ENCODE results near the gene ZSCAN20. TPM values are rescaled to one million over a fixed set of nuclear protein-coding genes. Genes with fewer than 3 reads are reported as not detected.
A peak's percentile ranks its signal among the peaks of the same experiment; 100 is the strongest.

ZSCAN20 gene
- total and polyA plus RNA-seq, 8 donors, result 4.3 to 5.3 (median 4.8) TPM

DNA sequence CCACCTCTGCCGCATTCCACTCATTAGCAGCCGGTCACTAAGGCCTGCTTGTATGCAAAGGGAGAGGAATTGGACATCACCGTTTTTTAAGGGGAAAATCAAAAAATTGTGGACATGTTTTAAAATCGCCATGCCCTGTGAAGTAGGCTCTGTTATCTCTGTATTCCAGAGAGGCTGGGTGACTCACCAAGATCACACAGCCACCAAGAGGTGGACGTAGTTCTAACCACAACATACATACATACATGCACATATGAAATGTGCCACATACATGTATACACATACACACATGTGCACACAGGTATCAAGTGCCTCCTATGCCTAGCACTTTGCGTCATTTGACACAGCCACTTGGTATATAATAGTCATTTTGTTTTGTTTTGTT is 16.0 kb upstream of the ZSCAN20 start:
- no peaks in the 10 kb centered on the region for H3K36me3 ChIP-seq
- H3K4me1 ChIP-seq, result peaks cover 0 to 27% of the 10 kb centered on the region in 2 donors
- H3K27ac ChIP-seq, result no peak overlapping the region
- intact Hi-C loops (cut with DNase I), result loop anchor here in 1 of 2 donors (10.0 kb wide), 1 partner anchor 82 kb away; no protein-coding TSS in a partner anchor
- H3K27me3 ChIP-seq, result no peaks in the 10 kb centered on the region
- H3K4me3 ChIP-seq, result no peak overlapping the region
- DNase-seq, result no peak
- ATAC-seq, result no peak
- H3K9me3 ChIP-seq, result no peaks in the 10 kb centered on the region
- TF ChIP-seq, protein P1, sequence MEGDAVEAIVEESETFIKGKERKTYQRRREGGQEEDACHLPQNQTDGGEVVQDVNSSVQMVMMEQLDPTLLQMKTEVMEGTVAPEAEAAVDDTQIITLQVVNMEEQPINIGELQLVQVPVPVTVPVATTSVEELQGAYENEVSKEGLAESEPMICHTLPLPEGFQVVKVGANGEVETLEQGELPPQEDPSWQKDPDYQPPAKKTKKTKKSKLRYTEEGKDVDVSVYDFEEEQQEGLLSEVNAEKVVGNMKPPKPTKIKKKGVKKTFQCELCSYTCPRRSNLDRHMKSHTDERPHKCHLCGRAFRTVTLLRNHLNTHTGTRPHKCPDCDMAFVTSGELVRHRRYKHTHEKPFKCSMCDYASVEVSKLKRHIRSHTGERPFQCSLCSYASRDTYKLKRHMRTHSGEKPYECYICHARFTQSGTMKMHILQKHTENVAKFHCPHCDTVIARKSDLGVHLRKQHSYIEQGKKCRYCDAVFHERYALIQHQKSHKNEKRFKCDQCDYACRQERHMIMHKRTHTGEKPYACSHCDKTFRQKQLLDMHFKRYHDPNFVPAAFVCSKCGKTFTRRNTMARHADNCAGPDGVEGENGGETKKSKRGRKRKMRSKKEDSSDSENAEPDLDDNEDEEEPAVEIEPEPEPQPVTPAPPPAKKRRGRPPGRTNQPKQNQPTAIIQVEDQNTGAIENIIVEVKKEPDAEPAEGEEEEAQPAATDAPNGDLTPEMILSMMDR (IDR thresholded peaks at IDR 0.05), result no peak

DNA sequence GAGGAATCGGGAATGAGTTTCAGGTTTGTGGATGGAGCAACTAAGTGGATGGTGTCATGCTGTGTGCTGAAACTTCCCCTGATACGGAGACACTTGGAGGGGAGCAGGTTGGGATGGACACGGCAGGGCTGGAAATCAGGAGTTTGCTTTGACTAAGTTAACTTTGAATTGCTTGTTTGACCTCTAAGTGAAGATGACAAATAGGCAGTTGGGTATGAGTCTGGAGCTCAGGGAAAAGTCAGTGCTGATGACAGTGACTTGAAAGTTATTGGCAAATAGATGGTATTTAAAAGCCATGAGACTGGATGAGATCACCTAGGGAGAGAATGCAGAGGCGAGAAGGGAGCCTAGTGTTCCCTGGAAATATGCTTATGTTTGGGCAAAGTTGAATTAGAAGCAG is 12.8 kb upstream of the ZSCAN20 start:
- DNase-seq (no peak), ATAC-seq (no peak)
- Histone ChIP-seq H3K4me1 (peaks cover 0 to 26% of the 10 kb centered on the region in 2 donors), H3K36me3 (no peaks in the 10 kb centered on the region), H3K27me3 (no peaks in the 10 kb centered on the region), H3K27ac (no peak overlapping the region), H3K4me3 (no peak overlapping the region), H3K9me3 (no peaks in the 10 kb centered on the region)
- TF ChIP-seq, protein P1 (IDR thresholded peaks at IDR 0.05), result no peak
- intact Hi-C loops (cut with DNase I), result loop anchor here in 1 of 2 donors (10.0 kb wide), 2 partner anchors 85 to 245 kb away; no protein-coding TSS in a partner anchor

DNA sequence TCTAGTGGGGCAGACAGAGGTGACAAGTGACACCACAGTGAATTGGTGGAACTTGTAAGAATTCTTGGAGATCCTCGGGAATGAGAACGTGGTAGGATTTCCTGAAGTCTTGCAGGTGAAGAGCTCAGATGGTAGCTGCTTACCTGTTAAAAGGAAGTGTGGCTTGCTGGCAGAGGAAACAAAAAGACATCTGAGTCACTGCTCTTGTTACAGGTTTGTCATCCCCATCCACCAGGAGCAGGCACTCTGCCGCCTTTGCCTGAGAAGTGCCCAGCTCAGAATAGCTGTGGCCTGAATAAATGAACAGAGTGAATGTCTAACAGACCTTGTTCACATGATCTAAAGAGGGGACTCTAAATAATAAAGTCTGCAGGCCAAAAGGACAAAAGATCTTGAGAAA is 12.3 kb upstream of the ZSCAN20 start:
- Histone ChIP-seq H3K27me3 (no peaks in the 10 kb centered on the region), H3K27ac (peak overlapping the region in 1 of 2 donors; percentile 53), H3K36me3 (no peaks in the 10 kb centered on the region), H3K9me3 (no peaks in the 10 kb centered on the region), H3K4me1 (peaks cover 0 to 21% of the 10 kb centered on the region in 2 donors), H3K4me3 (no peak overlapping the region)
- DNase-seq, result no peak
- ATAC-seq, result peak; percentile 7
- TF ChIP-seq, protein P1 (IDR thresholded peaks at IDR 0.05), result no peak
- intact Hi-C loops (cut with DNase I), result loop anchor here in 1 of 2 donors (10.0 kb wide), 1 partner anchor 245 kb away; no protein-coding TSS in a partner anchor

DNA sequence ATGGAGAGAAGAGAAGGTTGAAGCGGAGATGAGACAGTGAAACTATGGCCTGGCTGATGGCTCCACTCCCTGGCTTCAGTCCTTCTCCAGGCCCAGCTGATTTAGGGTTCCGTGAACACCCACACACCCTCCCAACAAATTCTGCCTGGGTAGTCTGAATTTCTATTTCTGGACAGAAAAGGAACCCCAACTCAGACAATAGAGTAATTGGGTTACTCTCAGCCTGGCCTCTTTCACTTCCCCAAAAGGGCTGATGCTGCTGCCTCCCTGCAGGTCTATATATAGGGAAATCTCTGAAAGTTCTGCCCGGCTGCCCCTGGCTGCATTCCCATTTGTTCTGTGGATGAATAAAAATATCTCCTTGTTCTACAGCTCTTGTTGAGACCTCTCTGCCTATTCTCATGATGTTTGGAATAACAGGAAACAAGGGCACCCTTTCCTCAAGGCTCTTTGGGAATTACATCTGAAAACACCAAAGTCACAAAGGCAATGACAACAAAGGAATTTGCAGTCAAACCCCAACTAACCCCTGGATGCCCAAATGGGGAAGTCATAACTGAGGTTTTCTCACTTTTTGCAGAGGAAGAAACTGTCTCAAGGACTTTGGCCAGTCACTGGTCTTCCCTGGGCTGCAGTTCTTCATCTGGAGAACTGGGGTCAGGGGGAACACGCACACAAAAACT is 11.4 kb upstream of the ZSCAN20 start:
- Histone ChIP-seq H3K27me3 (no peaks in the 10 kb centered on the region), H3K4me3 (no peak overlapping the region), H3K4me1 (peaks cover 0 to 13% of the 10 kb centered on the region in 2 donors), H3K27ac (peak overlapping the region in 1 of 2 donors; percentile 53), H3K9me3 (no peaks in the 10 kb centered on the region), H3K36me3 (no peaks in the 10 kb centered on the region)
- TF ChIP-seq, protein P1 (IDR thresholded peaks at IDR 0.05), result no peak
- intact Hi-C loops (cut with DNase I), result loop anchor here in 1 of 2 donors (10.0 kb wide), 1 partner anchor 246 kb away; no protein-coding TSS in a partner anchor
- ATAC-seq (peak; percentile 60), DNase-seq (no peak)

DNA sequence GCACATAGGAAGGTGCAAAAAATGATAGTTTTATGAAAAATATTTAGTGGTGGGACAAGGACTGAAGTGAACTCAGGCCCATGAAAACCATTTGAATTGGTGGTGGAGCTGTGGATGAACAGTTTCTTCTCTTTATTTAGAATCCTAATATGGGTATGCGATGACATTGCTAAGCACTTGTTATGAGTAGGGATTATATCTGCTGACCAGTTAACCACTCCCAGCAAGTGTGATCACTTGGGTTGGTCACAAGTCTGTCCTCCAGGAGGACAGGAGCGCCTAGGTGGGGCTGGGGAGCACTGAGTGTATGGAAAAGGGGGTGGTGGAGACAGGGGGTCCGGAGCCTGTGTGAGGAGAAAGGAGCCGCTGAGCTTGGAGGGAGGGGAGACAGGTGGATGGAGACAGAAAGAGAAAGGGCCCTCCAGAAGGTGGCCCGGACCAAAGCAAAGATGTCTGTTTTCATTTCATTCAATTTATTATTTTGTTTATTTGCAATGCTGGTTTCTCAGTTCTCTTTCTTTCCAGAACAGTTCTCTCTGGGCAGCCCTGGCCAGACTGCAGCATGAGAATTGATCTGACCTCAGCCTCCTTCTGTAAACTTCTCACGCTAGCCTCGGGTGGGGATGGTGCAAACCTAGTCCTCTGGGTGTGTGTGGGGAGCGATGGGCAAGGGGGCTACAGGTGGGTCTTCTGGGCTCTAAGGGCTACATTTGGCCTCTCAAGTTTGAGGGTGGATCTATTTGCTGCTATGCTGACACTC is 9.9 kb upstream of the ZSCAN20 start:
- intact Hi-C loops (cut with DNase I), result loop anchor here in 1 of 2 donors (10.0 kb wide), 1 partner anchor 248 kb away; no protein-coding TSS in a partner anchor
- H3K9me3 ChIP-seq, result no peaks in the 10 kb centered on the region
- no peak for DNase-seq
- no peaks in the 10 kb centered on the region for H3K36me3 ChIP-seq
- no peaks in the 10 kb centered on the region for H3K27me3 ChIP-seq
- H3K27ac ChIP-seq, result no peak overlapping the region
- ATAC-seq, result no peak
- TF ChIP-seq, protein P1 (IDR thresholded peaks at IDR 0.05), result no peak
- peaks cover 0 to 13% of the 10 kb centered on the region in 2 donors for H3K4me1 ChIP-seq
- no peak overlapping the region for H3K4me3 ChIP-seq

All from left lung (tissue), 10 donors.